ENCODE results near the gene HSPH1. TPM values are rescaled to one million over a fixed set of nuclear protein-coding genes. Genes with fewer than 3 reads are reported as not detected.

The HSPH1 gene
- total RNA-seq, 1 donor from 2014 or later: 112 TPM

DNA sequence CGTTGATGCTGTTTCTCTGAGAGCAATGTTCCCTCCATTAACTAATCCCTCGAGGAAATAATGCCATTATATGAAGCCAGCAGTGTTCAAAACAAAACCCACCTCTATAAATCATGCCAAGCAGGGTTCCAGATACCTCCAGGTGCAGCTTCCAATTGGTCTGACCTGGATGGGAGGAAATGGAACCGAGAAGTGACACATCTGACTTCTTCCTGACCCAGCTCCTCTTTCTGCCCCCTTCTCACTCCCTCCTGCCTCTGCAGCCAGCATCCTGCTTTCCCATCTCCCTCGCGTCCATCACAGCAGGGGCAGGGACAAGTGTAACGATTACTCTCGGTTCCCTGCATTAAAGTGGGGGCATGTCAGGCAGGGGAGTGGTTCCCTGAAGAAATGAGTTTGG, 37.5 kb downstream of the HSPH1 start:
- Mint-ChIP-seq H3K4me3 (no peak overlapping the region), H3K27ac (no peak overlapping the region), H3K9me3 (no peaks in the 10 kb centered on the region), H3K27me3 (peaks cover 33% of the 10 kb centered on the region), H3K4me1 (no peaks in the 10 kb centered on the region), H3K36me3 (ENCODE audit: low read depth) (no peaks in the 10 kb centered on the region)
- intact Hi-C loops (cut with micrococcal nuclease): no loop called here
- DNase-seq: no peak
- TF ChIP-seq, protein P1, sequence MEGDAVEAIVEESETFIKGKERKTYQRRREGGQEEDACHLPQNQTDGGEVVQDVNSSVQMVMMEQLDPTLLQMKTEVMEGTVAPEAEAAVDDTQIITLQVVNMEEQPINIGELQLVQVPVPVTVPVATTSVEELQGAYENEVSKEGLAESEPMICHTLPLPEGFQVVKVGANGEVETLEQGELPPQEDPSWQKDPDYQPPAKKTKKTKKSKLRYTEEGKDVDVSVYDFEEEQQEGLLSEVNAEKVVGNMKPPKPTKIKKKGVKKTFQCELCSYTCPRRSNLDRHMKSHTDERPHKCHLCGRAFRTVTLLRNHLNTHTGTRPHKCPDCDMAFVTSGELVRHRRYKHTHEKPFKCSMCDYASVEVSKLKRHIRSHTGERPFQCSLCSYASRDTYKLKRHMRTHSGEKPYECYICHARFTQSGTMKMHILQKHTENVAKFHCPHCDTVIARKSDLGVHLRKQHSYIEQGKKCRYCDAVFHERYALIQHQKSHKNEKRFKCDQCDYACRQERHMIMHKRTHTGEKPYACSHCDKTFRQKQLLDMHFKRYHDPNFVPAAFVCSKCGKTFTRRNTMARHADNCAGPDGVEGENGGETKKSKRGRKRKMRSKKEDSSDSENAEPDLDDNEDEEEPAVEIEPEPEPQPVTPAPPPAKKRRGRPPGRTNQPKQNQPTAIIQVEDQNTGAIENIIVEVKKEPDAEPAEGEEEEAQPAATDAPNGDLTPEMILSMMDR (IDR thresholded peaks at IDR 0.05): no peak
- CTCF ChIA-PET: no interaction called here
- no peak for ATAC-seq (ENCODE audit: low read depth)
- POLR2A ChIA-PET: no interaction called here

DNA sequence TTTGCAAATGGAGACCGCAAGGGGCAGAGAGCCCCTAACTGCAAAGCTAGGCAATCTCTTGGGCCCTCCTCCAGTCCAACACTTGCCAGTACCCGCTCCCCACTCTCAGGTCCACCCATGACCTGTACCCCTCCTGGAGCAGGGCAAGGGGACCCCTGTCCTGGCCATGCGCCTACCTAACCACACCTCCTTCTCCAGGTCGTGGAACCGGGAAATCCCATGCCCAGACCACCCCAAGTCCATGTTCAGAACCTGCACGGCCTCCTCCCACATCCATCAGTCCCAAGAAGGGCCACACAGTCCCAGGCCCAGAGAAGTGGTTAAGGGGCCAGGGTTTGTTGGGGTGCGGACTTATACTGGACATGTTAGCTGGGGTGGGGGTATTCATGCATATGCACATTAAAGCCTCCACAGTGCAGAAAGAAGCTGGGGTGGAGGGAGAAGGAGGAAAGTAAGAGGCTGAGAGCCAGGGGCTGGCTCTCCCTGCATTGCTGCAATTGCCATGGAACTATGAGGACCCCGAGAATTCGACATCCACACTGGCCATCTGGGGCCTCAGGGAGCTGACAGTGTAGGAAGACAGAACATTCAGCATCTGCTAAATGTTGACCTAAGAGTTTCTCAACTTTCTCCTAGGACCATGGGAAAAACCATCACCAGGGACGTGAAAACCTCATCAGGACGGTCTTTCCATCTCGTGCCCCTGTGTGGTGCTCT, 39.0 kb downstream of the HSPH1 start:
- ChIA-PET CTCF (no interaction called here), POLR2A (no interaction called here)
- H3K9me3 Mint-ChIP-seq: no peaks in the 10 kb centered on the region
- DNase-seq (no peak), ATAC-seq (ENCODE audit: low read depth) (no peak)
- no peaks in the 10 kb centered on the region for H3K4me1 Mint-ChIP-seq
- no peaks in the 10 kb centered on the region for H3K36me3 Mint-ChIP-seq (ENCODE audit: low read depth)
- H3K27me3 Mint-ChIP-seq: peaks cover 33% of the 10 kb centered on the region
- TF ChIP-seq, protein P1 (IDR thresholded peaks at IDR 0.05): no peak
- H3K4me3 Mint-ChIP-seq: no peak overlapping the region
- no peak overlapping the region for H3K27ac Mint-ChIP-seq
- intact Hi-C loops (cut with micrococcal nuclease): no loop called here

DNA sequence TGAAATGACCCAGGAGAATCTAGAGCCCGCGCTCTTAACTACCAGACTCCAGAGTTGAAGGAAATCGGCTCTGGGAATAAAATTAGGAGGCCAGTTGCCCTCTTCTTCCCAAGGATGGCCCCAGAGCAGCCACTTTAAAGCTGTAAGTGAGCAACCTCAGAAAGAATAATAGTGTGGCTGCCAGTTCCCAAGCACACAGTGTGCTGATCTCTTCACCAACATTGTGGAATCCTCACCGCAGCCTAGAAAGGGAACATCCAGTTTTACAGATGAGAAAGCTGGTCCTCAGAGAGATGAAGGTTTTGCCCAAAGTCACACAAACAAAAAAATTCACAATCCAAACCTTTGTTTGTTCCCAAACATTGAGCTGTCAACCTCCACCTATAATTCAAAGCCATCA, 39.6 kb downstream of the HSPH1 start:
- TF ChIP-seq, protein P1 (IDR thresholded peaks at IDR 0.05): no peak
- no peak for ATAC-seq (ENCODE audit: low read depth)
- DNase-seq: no peak
- intact Hi-C loops (cut with micrococcal nuclease): no loop called here
- no peak overlapping the region for H3K4me3 Mint-ChIP-seq
- CTCF ChIA-PET: no interaction called here
- no peak overlapping the region for H3K27ac Mint-ChIP-seq
- H3K4me1 Mint-ChIP-seq: no peaks in the 10 kb centered on the region
- no peaks in the 10 kb centered on the region for H3K9me3 Mint-ChIP-seq
- H3K36me3 Mint-ChIP-seq (ENCODE audit: low read depth): no peaks in the 10 kb centered on the region
- POLR2A ChIA-PET: no interaction called here
- H3K27me3 Mint-ChIP-seq: peaks cover 36% of the 10 kb centered on the region

DNA sequence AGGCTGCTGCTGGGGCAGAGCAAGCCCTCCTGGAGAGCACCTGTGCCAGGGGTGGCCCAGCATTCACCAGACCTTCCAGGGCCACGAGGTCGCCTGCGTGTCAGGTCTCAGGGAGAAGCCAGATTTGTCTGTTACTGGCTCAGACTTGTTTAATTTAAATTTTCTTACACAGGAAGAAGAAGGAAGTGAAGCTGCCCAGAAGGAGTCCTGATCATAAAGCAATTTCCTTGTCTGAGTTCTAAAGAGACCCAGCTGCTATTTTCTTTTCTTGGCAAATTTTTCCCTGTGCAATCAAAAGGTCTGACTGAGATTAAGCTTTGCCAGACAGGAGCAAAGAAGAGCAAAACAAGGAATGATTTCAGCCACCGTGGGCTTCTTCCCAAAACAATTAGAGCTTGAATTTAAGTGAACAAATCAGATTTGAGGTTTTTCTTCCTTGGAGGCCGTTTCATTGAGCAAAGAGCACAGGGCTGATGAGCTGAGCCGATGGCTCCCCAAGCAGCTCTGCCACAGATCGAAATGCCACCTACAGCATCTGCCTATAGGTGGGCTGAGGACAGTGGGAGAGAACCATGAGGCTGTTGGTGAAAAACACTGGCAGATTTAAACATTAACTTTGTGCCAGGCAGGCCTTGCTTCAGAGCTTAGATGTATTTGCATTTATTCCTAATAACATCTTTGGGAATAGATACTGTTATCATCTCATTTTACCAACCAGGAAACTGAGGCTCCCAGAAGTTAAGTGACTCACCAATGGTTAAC, 40.1 kb downstream of the HSPH1 start:
- no peak overlapping the region for H3K4me3 Mint-ChIP-seq
- intact Hi-C loops (cut with micrococcal nuclease): no loop called here
- peaks cover 37% of the 10 kb centered on the region for H3K27me3 Mint-ChIP-seq
- H3K9me3 Mint-ChIP-seq: no peaks in the 10 kb centered on the region
- TF ChIP-seq, protein P1 (IDR thresholded peaks at IDR 0.05): no peak
- H3K4me1 Mint-ChIP-seq: no peaks in the 10 kb centered on the region
- ChIA-PET CTCF (no interaction called here), POLR2A (no interaction called here)
- no peak for DNase-seq
- no peaks in the 10 kb centered on the region for H3K36me3 Mint-ChIP-seq (ENCODE audit: low read depth)
- no peak overlapping the region for H3K27ac Mint-ChIP-seq
- ATAC-seq (ENCODE audit: low read depth): no peak

DNA sequence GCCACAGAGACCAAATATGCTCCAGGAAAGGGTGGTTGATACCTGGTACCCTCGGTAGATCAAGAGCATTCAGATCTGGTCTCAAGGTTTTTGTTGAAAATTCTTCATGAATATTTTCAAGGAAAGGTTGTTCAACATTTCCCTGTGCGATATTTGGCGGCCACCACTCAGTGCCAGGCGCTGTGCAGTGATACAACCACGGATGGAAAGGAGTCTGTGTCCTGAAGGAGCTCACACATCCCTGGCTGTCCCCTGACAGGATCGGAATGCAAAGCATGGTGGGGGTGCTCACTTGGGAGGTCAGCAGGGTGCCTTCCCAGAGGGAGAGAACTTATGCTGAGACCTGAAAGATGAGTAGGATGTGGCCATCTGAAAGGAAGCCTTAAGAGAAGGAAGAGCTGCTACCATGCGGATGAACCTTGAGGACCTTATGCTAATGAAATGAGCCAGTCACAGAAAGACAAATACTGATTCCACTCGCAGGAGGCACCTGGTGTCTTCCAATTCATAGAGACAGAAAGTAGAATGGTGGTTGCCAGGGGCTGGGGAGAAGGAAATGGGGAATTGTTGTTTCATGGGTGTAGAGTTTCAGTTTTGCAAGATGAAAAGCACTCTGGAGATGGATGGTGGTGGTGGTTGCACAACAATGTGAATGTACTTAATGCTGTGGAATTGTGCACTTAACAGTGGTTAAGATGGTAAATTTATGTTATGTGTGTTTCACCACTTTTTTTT, 41.6 kb downstream of the HSPH1 start:
- no peak overlapping the region for H3K4me3 Mint-ChIP-seq
- no peak overlapping the region for H3K27ac Mint-ChIP-seq
- ChIA-PET CTCF (no interaction called here), POLR2A (no interaction called here)
- intact Hi-C loops (cut with micrococcal nuclease): no loop called here
- DNase-seq (no peak), ATAC-seq (ENCODE audit: low read depth) (no peak)
- TF ChIP-seq, protein P1 (IDR thresholded peaks at IDR 0.05): no peak
- H3K9me3 Mint-ChIP-seq: no peaks in the 10 kb centered on the region
- H3K4me1 Mint-ChIP-seq: no peaks in the 10 kb centered on the region
- peaks cover 33% of the 10 kb centered on the region for H3K27me3 Mint-ChIP-seq
- H3K36me3 Mint-ChIP-seq (ENCODE audit: low read depth): no peaks in the 10 kb centered on the region
